Left lobe of liver (tissue), 2 donors: Measurements from ENCODE around the gene PPP1R13B. TPM values are rescaled to one million over a fixed set of nuclear protein-coding genes. Genes with fewer than 3 reads are reported as not detected.

ENCODE experiments used
- ATAC-seq: fragments of 200-7000 bp; cut with Tn5 transposase; one replicate; pipeline ENCODE4 v1.9.1; 2020; ENCODE audit warnings: mild to moderate bottlenecking, moderate library complexity
- DNase-seq: peaks from one replicate; pipeline ENCODE4 v3.0.0-alpha.2; 2020; ENCODE audit warnings: low spot score
- total RNA-seq: library from RNA; stranded (reverse); gene quantifications from one replicate; pipeline ENCODE4 v1.2.1, GENCODE V29; 2021
- donor health status: DM: no; HTN: no; CAD: no; lungs with moderate emphysema.
- donor health status: DM: no; HTN: yes; CAD: no.

PPP1R13B gene
- total RNA-seq, 1 donor from 2014 or later: 15.3 TPM

- no peak for DNase-seq
- ATAC-seq: no peak
Measured at GRCh38 chr14:103733651-103734050, 113.7 kb downstream of the PPP1R13B start.

- ATAC-seq: no peak
- DNase-seq: no peak
Measured at GRCh38 chr14:103732868-103733620, 114.3 kb downstream of the PPP1R13B start.

GRCh38 chr14:103731916-103732867 lies 115.2 kb downstream of the PPP1R13B start:
- no peak for ATAC-seq

GRCh38 chr14:103731481-103731880 lies 115.9 kb downstream of the PPP1R13B start:
- DNase-seq: no peak
- ATAC-seq: no peak

More at GRCh38 chr14:103731916-103732867, 115.2 kb downstream of the PPP1R13B start:
- no peak for DNase-seq

GRCh38 chr14:103730490-103731035 lies 116.8 kb downstream of the PPP1R13B start:
- ATAC-seq: peak; percentile 85
- DNase-seq: peak; percentile 88

GRCh38 chr14:103729496-103730448 lies 117.6 kb downstream of the PPP1R13B start:
- ATAC-seq: peak; percentile 6

GRCh38 chr14:103728721-103729120 lies 118.7 kb downstream of the PPP1R13B start:
- no peak for DNase-seq

More at GRCh38 chr14:103729496-103730448, 117.6 kb downstream of the PPP1R13B start:
- DNase-seq: no peak

GRCh38 chr14:103728141-103728540 lies 119.2 kb downstream of the PPP1R13B start:
- DNase-seq (no peak), ATAC-seq (no peak)

More at GRCh38 chr14:103728721-103729120, 118.7 kb downstream of the PPP1R13B start:
- ATAC-seq: no peak

GRCh38 chr14:103727313-103727980 lies 119.9 kb downstream of the PPP1R13B start:
- ATAC-seq (no peak), DNase-seq (no peak)

GRCh38 chr14:103726474-103726873 lies 120.9 kb downstream of the PPP1R13B start:
- ATAC-seq (no peak), DNase-seq (no peak)

GRCh38 chr14:103725739-103726395 lies 121.5 kb downstream of the PPP1R13B start:
- no peak for ATAC-seq
- no peak for DNase-seq

- DNase-seq (no peak), ATAC-seq (no peak)
Measured at GRCh38 chr14:103725001-103725682, 122.2 kb downstream of the PPP1R13B start.

GRCh38 chr14:103724116-103724515 lies 123.3 kb downstream of the PPP1R13B start:
- DNase-seq (no peak), ATAC-seq (peak; percentile 17)

GRCh38 chr14:103723748-103724081 lies 123.7 kb downstream of the PPP1R13B start:
- ATAC-seq (no peak), DNase-seq (no peak)

GRCh38 chr14:103721334-103722120 lies 125.8 kb downstream of the PPP1R13B start:
- no peak for ATAC-seq
- no peak for DNase-seq

GRCh38 chr14:103719751-103720150 lies 127.6 kb downstream of the PPP1R13B start:
- ATAC-seq: no peak
- DNase-seq: no peak

- no peak for ATAC-seq
- DNase-seq: no peak
Measured at GRCh38 chr14:103718572-103718971, 128.8 kb downstream of the PPP1R13B start.

GRCh38 chr14:103716899-103717411 lies 130.4 kb downstream of the PPP1R13B start:
- ATAC-seq (no peak), DNase-seq (no peak)
